ENCODE data around the gene GPR153.
"Not testable (repeated sequence)": the region's sequence is repeated elsewhere in the genome, so short reads cannot be mapped to it uniquely, and the experiment has no call there.

The GPR153 gene

GRCh38 chr1:6307682-6308081 is 46.8 kb upstream of the GPR153 start:
- not testable (repeated sequence) for H2AFZ ChIP-seq (ENCODE audit: low read length); H3K4me3 ChIP-seq (ENCODE audit: low read length in 2 of 2); H3K14ac ChIP-seq (ENCODE audit: low read length); H3K27ac ChIP-seq (replicated peaks; ENCODE audit: low read length); H4K91ac ChIP-seq (ENCODE audit: low read depth, low read length, poor library complexity); H3K4me1 ChIP-seq (ENCODE audit: control insufficient read depth in 2 of 2, insufficient read depth in 1 of 2, low read depth in 1 of 2, low read length in 2 of 2); DNase-seq (ENCODE audit: low spot score); H2BK12ac ChIP-seq (ENCODE audit: low read length); H3K79me1 ChIP-seq (ENCODE audit: low read depth, low read length); H2BK120ac ChIP-seq (ENCODE audit: low read depth, low read length); H3K4me2 ChIP-seq (ENCODE audit: insufficient read depth, low read length, poor library complexity, severe bottlenecking); H3K4ac ChIP-seq (ENCODE audit: low read length); H3K27me3 ChIP-seq (ENCODE audit: control insufficient read depth in 3 of 3, insufficient read depth in 3 of 3, low read depth in 1 of 3, low read length in 3 of 3); H2BK5ac ChIP-seq (ENCODE audit: low read length); H3K18ac ChIP-seq (ENCODE audit: low read length); H3K9ac ChIP-seq (ENCODE audit: low read depth, low read length, poor library complexity); H3K23ac ChIP-seq (ENCODE audit: low read depth, low read length, poor library complexity); H4K8ac ChIP-seq (ENCODE audit: low read depth, low read length); H2BK15ac ChIP-seq (ENCODE audit: low read length); H2AK5ac ChIP-seq (ENCODE audit: low read depth, low read length)
- H3K9me3 ChIP-seq (replicated peaks in 1 of 2; ENCODE audit: control insufficient read depth in 2 of 2, insufficient read depth in 1 of 2, low read depth in 1 of 2, low read length in 2 of 2), result peaks cover 13 to 19% of the 10 kb centered on the region in 2 donors
- no CpG with 5 or more reads among the region's 7 CpGs for WGBS, 2 donors (ENCODE audit: extremely low coverage in 2 of 2, insufficient read length in 2 of 2, insufficient replicate concordance in 1 of 2)
- peaks cover 17 to 49% of the 10 kb centered on the region in 2 donors for H3K36me3 ChIP-seq (replicated peaks in 1 of 2; ENCODE audit: control insufficient read depth in 2 of 2, insufficient read depth in 2 of 2, low read length in 2 of 2)

- H4K91ac ChIP-seq (ENCODE audit: low read depth, low read length, poor library complexity), result no peak overlapping the region
- H3K9ac ChIP-seq (ENCODE audit: low read depth, low read length, poor library complexity), result no peak overlapping the region
- no peak overlapping the region for H3K4ac ChIP-seq (ENCODE audit: low read length)
- no peak overlapping the region for H2BK5ac ChIP-seq (ENCODE audit: low read length)
- H2AK5ac ChIP-seq (ENCODE audit: low read depth, low read length), result no peak overlapping the region
- H3K79me1 ChIP-seq (ENCODE audit: low read depth, low read length), result peaks cover 3% of the 10 kb centered on the region
- peak overlapping the region; percentile 43 for H3K23ac ChIP-seq (ENCODE audit: low read depth, low read length, poor library complexity)
- H2BK15ac ChIP-seq (ENCODE audit: low read length), result no peak overlapping the region
- peaks cover 19 to 54% of the 10 kb centered on the region in 2 donors for H3K36me3 ChIP-seq (replicated peaks in 1 of 2; ENCODE audit: control insufficient read depth in 2 of 2, insufficient read depth in 2 of 2, low read length in 2 of 2)
- no peak overlapping the region for H3K27ac ChIP-seq (replicated peaks; ENCODE audit: low read length)
- peaks cover 13 to 19% of the 10 kb centered on the region in 2 donors for H3K9me3 ChIP-seq (replicated peaks in 1 of 2; ENCODE audit: control insufficient read depth in 2 of 2, insufficient read depth in 1 of 2, low read depth in 1 of 2, low read length in 2 of 2)
- H2BK120ac ChIP-seq (ENCODE audit: low read depth, low read length), result no peak overlapping the region
- no CpG with 5 or more reads among the region's 15 CpGs for WGBS, 2 donors (ENCODE audit: extremely low coverage in 2 of 2, insufficient read length in 2 of 2, insufficient replicate concordance in 1 of 2)
- H4K8ac ChIP-seq (ENCODE audit: low read depth, low read length), result no peak overlapping the region
- no peak overlapping the region for H3K18ac ChIP-seq (ENCODE audit: low read length)
- H2AFZ ChIP-seq (ENCODE audit: low read length), result no peak overlapping the region
- H3K4me2 ChIP-seq (ENCODE audit: insufficient read depth, low read length, poor library complexity, severe bottlenecking), result no peak overlapping the region
- no peak for DNase-seq (ENCODE audit: low spot score)
- no peak overlapping the region for H2BK12ac ChIP-seq (ENCODE audit: low read length)
- peak overlapping the region in 1 of 2 donors; percentile 37 for H3K4me3 ChIP-seq (ENCODE audit: low read length in 2 of 2)
- no peaks in the 10 kb centered on the region for H3K27me3 ChIP-seq (ENCODE audit: control insufficient read depth in 3 of 3, insufficient read depth in 3 of 3, low read depth in 1 of 3, low read length in 3 of 3)
- H3K4me1 ChIP-seq (ENCODE audit: control insufficient read depth in 2 of 2, insufficient read depth in 1 of 2, low read depth in 1 of 2, low read length in 2 of 2), result peaks cover 0 to 4% of the 10 kb centered on the region in 2 donors
- no peak overlapping the region for H3K14ac ChIP-seq (ENCODE audit: low read length)
These were observed 46.2 kb upstream of the GPR153 start for GRCh38 chr1:6307099-6307498.

GRCh38 chr1:6303397-6304012 is 42.6 kb upstream of the GPR153 start:
- H2BK15ac ChIP-seq (ENCODE audit: low read length), result no peak overlapping the region
- no peak overlapping the region for H3K23ac ChIP-seq (ENCODE audit: low read depth, low read length, poor library complexity)
- H3K27me3 ChIP-seq (ENCODE audit: control insufficient read depth in 3 of 3, insufficient read depth in 3 of 3, low read depth in 1 of 3, low read length in 3 of 3), result no peaks in the 10 kb centered on the region
- no peak overlapping the region for H4K91ac ChIP-seq (ENCODE audit: low read depth, low read length, poor library complexity)
- no peak overlapping the region for H3K4me2 ChIP-seq (ENCODE audit: insufficient read depth, low read length, poor library complexity, severe bottlenecking)
- WGBS, 2 donors (ENCODE audit: extremely low coverage in 2 of 2, insufficient read length in 2 of 2, insufficient replicate concordance in 1 of 2), result no CpG with 5 or more reads among the region's 15 CpGs
- H3K18ac ChIP-seq (ENCODE audit: low read length), result peak overlapping the region; percentile 27
- peaks cover 19 to 57% of the 10 kb centered on the region in 2 donors for H3K36me3 ChIP-seq (replicated peaks in 1 of 2; ENCODE audit: control insufficient read depth in 2 of 2, insufficient read depth in 2 of 2, low read length in 2 of 2)
- no peak overlapping the region for H3K9ac ChIP-seq (ENCODE audit: low read depth, low read length, poor library complexity)
- H3K27ac ChIP-seq (replicated peaks; ENCODE audit: low read length), result no peak overlapping the region
- peaks cover 11 to 13% of the 10 kb centered on the region in 2 donors for H3K9me3 ChIP-seq (replicated peaks in 1 of 2; ENCODE audit: control insufficient read depth in 2 of 2, insufficient read depth in 1 of 2, low read depth in 1 of 2, low read length in 2 of 2)
- H2BK120ac ChIP-seq (ENCODE audit: low read depth, low read length), result no peak overlapping the region
- no peak overlapping the region for H2BK12ac ChIP-seq (ENCODE audit: low read length)
- DNase-seq (ENCODE audit: low spot score), result no peak
- peaks cover 0 to 4% of the 10 kb centered on the region in 2 donors for H3K4me1 ChIP-seq (ENCODE audit: control insufficient read depth in 2 of 2, insufficient read depth in 1 of 2, low read depth in 1 of 2, low read length in 2 of 2)
- no peak overlapping the region for H3K14ac ChIP-seq (ENCODE audit: low read length)
- no peak overlapping the region for H2AFZ ChIP-seq (ENCODE audit: low read length)
- no peak overlapping the region for H2AK5ac ChIP-seq (ENCODE audit: low read depth, low read length)
- no peak overlapping the region for H4K8ac ChIP-seq (ENCODE audit: low read depth, low read length)
- H3K4me3 ChIP-seq (ENCODE audit: low read length in 2 of 2), result no peak overlapping the region
- H3K79me1 ChIP-seq (ENCODE audit: low read depth, low read length), result peaks cover 2% of the 10 kb centered on the region
- H3K4ac ChIP-seq (ENCODE audit: low read length), result no peak overlapping the region
- H2BK5ac ChIP-seq (ENCODE audit: low read length), result no peak overlapping the region

GRCh38 chr1:6302568-6302967 is 41.7 kb upstream of the GPR153 start:
- no peak overlapping the region for H3K4me2 ChIP-seq (ENCODE audit: insufficient read depth, low read length, poor library complexity, severe bottlenecking)

More at GRCh38 chr1:6302568-6302967, 41.7 kb upstream of the GPR153 start:
- Histone ChIP-seq H2AFZ (ENCODE audit: low read length) (no peak overlapping the region), H3K36me3 (replicated peaks in 1 of 2; ENCODE audit: control insufficient read depth in 2 of 2, insufficient read depth in 2 of 2, low read length in 2 of 2) (peaks cover 19 to 57% of the 10 kb centered on the region in 2 donors), H2BK15ac (ENCODE audit: low read length) (no peak overlapping the region), H4K91ac (ENCODE audit: low read depth, low read length, poor library complexity) (no peak overlapping the region), H2BK12ac (ENCODE audit: low read length) (no peak overlapping the region), H3K18ac (ENCODE audit: low read length) (no peak overlapping the region), H3K9ac (ENCODE audit: low read depth, low read length, poor library complexity) (no peak overlapping the region), H3K27me3 (ENCODE audit: control insufficient read depth in 3 of 3, insufficient read depth in 3 of 3, low read depth in 1 of 3, low read length in 3 of 3) (no peaks in the 10 kb centered on the region), H3K4ac (ENCODE audit: low read length) (no peak overlapping the region), H3K4me3 (ENCODE audit: low read length in 2 of 2) (no peak overlapping the region), H3K14ac (ENCODE audit: low read length) (no peak overlapping the region), H3K9me3 (replicated peaks in 1 of 2; ENCODE audit: control insufficient read depth in 2 of 2, insufficient read depth in 1 of 2, low read depth in 1 of 2, low read length in 2 of 2) (peaks cover 10 to 11% of the 10 kb centered on the region in 2 donors), H3K4me1 (ENCODE audit: control insufficient read depth in 2 of 2, insufficient read depth in 1 of 2, low read depth in 1 of 2, low read length in 2 of 2) (peaks cover 0 to 4% of the 10 kb centered on the region in 2 donors), H3K79me1 (ENCODE audit: low read depth, low read length) (no peaks in the 10 kb centered on the region), H2BK120ac (ENCODE audit: low read depth, low read length) (no peak overlapping the region), H3K23ac (ENCODE audit: low read depth, low read length, poor library complexity) (peak overlapping the region; percentile 52), H4K8ac (ENCODE audit: low read depth, low read length) (no peak overlapping the region), H2AK5ac (ENCODE audit: low read depth, low read length) (no peak overlapping the region), H3K27ac (replicated peaks; ENCODE audit: low read length) (no peak overlapping the region), H2BK5ac (ENCODE audit: low read length) (peak overlapping the region; percentile 29)
- no peak for DNase-seq (ENCODE audit: low spot score)
- no CpG with 5 or more reads among the region's 7 CpGs for WGBS, 2 donors (ENCODE audit: extremely low coverage in 2 of 2, insufficient read length in 2 of 2, insufficient replicate concordance in 1 of 2)
